Superior temporal gyrus (tissue), 1 donor: ENCODE results near the gene EZR.
"Not testable (repeated sequence)": the region's sequence is repeated elsewhere in the genome, so short reads cannot be mapped to it uniquely, and the experiment has no call there.

Experiments
- DNase-seq: peaks from one replicate; pipeline ENCODE4 v3.0.0-alpha.2; 2016; ENCODE audit errors: extremely low spot score

The EZR gene

DNA sequence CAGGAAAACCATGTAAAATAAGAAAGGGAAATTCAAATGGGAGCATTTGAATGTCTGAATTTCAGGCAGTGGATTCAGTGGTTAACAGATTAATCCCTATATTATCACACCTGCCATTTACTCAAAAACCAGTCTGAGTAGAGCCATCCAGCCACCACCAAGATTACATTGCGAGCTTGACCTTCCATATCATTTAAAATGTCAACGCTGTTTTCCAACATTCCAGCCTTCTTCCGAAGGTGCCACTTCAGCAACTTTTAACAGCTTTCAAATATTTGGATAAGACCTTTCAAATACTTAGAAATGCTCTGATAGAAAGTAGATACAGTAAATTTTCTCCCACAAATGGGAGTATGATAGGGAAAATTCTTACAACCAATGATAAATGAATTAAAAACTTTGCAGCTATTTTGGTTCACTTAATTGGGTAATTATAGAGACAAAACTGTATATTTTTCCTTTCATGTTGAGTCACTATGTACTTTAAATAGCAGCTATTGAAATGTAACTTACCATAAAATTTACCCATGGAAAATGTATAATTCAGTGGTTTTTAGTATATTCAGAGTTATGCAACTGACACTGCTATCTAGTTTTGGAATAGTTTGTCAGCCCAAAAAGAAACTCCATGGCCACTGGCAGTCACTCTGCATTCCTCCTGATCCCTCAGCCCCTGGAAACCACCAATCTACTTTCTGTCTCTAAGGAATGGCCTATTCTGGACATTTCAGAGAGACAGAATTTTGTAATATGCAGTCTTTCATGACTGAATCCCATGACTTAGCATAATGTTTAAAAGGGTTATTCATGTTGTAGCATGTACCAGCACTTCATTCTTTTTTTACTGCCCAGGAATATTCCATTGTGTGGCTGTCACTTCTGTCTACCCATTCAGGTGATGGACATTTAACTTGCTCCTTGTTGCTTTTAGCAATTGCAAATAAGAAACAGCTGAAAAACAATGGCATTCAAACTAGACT is 21.5 kb downstream of the EZR start:
- no peak for DNase-seq

DNA sequence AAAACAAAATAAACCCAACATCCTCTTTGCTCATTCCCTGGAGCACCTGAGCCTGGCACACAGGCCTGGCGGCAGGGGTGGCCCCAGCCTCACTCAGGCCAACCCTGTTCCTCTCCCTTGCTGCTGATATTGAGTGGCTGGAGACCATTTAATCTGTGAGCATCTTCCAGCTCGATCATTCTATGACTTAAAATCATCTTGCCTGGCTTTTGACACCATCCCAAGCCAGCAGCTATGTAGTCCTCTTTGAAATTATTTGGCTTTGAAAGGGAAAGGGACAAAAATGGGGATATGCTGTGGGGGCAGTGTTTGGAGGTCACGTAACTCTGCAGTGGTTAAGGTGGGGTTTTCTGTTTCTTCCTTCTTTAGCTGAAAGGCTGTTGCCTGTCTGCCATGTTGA is 22.8 kb downstream of the EZR start:
- no peak for DNase-seq

DNA sequence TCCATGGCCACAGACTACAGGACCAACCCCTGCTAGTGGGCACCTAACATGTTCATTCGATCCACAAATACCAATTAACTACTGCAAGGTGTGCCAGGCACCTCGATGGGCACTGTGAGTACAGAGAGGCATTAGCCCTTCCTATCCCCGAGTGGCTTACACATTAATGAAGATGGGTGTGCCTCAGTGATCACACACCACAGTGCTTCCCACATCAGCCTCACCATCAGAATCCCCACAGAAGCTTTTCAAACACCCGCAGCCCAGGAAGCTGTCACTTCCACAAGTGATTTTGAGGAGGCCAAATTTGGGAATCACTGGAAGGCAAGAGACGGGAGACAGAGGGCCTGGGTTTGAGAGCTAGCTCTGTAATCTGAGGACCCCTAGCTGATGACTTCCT is 23.7 kb downstream of the EZR start:
- DNase-seq: no peak

DNA sequence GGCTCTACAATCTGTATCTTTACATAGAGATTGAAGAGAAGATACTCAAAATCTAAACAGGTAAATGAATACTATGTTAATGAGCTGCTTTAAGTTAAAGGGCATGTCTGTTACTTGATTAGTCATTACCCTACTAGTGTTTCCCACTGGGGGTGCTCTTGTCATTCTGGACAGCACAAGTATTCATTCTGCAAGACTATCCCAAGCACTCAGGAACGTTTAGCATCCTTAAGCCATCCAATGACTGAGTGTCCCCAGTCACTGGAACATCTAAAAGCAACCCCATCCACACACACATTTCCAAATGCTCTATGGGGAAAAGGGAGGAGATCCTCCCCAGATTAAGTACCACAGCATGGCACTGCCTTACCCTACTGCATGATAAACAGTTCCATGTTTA is 25.7 kb downstream of the EZR start:
- DNase-seq: no peak

DNA sequence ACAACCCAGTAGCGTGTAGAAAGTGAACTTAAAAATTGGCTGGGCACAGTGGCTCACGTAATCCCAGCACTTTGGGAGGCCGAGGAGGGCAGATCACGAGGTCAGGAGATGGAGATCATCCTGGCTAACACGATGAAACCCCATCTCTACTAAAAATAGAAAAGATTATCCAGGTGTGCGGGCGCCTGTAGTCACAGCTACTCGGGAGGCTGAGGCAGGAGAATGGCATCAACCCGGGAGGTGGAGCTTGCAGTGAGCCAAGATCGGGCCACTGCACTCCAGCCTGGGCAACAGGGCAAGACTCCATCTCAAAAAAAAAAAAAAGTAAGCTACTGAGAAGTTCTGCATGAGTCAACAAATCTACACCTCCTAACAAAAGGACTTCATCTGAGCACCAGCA is 26.7 kb downstream of the EZR start:
- not testable (repeated sequence) for DNase-seq

DNA sequence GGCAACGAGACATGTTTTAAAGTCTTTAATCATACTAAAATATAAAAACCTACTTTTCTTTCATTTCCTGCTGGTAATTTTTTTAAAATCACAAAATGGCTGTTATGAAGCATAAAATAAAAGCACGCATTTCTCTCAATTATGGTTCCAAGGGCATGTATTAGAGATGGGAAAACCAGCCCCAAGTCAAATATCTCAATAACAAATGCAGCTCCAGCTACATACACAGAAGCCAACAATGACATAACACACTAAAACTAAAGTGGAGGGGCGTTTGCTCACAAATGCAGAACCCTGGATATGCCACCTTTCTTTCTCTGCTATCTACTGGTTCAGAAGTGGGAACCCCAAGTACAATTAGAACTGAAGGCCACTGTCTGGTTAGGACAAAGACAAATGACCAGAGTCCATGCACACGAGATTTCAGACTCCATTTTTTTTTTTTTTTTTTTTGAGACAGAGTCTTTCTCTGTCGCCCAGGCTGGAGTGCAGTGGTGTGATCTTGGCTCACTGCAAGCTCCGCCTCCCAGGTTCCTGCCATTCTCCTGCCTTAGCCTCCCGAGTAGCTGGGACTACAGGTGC is 27.8 kb downstream of the EZR start:
- DNase-seq: no peak

DNA sequence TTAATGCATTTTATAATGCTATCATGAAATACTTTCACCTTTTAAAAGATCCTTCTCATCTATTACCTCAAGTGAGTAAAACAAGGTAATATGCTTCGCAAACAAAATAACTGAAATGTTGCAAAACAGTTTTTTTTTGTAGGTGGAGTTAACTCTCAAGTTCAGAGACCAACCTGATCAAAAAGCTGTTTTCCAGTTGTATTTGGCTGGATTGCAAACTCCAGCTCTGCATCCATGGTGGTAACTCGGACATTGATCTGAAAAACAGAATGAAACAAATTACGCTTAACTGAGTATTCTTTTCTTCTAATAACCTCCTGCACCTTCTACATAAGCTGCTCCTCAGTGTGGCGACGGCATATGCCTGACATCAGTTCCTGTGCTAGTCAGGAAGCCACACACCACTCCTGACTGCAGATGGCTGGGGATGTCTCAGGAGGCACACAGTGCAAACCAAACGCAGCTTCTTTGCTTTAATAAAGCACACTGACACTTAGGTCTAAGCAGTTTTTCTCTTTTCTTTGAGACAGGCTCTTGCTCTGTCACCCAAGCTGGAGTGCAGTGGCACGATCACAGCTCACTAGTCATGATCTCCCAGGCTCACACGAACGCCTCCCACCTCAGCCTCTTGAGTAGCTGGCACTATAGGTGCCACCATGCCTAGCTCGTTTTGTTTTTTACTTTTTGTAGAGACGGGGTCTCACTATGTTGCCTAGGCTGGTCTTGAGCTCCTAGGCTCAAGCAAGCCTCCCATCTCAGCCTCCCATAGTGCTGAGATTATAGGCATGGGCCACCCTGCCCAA is 29.9 kb downstream of the EZR start:
- no peak for DNase-seq

DNA sequence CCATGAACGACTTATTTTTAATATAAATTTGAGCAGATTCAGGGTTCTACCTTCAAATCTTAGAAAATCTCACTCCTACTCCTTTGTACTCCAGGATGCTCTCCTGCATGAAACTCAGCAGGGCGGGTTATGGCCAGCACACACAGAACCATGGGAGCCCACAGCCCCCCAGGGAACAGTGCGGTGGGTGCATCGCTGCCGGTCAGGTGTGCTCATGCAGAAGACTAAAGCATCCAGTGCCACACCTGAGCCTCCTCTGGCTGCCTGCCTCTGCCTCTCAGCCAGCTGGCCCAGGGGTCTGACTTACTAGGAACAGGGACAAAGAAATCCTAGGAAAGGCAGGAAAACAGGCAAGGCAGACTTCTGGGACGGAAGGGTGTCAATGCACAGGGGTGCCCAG is 31.8 kb downstream of the EZR start:
- DNase-seq: no peak

DNA sequence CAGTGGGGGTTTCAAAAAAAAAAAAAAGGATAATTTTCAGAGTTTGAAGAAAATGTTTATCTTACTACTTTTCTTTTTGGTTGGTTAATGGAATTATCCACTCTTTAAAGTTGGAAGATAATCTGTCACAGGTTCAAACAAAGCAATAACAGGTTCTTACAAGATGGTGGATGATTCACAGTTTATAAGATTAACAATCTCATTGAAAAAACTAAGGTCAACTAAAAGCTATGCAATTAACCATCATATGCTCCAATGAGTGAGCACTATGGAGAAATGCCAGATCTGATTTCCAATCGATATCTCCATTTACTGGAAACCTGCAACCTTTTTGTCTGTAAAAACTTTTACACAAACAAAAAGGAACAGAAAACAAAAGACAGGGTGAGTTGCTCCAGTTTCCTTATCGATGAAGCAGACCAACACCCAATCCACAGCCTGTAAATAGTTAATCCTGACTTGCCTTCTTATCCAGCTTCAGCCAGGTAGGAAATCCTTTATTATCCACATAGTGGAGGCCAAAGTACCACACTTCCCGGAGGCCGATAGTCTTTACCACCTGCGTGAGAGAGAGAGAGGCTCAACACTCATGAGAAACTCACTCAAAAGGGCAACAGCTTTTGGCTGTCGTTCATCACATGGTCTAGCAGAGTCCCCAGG is 32.4 kb downstream of the EZR start:
- DNase-seq: no peak

DNA sequence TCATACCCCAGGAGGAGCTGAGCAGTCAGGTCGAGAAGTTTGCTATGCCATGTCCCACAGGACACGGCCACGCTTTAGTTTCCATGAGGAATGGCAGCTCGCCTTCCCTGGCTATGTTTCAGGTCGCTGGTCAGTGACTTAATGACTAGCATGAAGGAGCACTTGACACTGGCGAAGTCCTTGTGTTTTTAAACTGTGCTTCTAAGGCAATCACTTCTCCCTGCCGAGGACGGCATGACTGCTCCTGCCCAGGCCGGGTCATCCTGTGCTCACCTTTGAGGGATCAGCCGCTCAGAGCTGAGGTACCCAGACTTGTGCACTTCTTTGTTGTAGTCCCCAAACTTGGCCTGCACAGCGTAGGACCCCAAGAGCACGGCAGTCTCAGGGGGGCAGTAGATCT is 34.1 kb downstream of the EZR start:
- DNase-seq: no peak

DNA sequence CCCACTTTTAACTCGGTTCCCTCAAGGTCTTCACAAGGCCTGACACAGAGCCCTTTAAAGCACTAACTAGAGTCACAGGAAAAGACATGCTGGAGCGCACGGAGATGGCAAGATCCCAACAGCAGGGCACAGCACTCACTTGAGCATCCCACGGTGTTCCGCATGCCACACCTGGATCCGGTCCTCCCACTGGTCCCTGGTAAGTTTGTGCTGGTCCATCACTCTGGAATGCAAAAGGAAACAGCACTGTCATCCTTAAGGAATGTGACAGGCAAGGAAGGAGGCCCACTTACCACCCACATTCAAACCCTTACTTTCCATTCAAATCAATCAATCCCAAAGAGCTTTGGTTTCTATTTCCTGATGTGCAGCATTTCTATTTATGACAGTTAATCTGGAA is 34.7 kb downstream of the EZR start:
- DNase-seq: no peak

DNA sequence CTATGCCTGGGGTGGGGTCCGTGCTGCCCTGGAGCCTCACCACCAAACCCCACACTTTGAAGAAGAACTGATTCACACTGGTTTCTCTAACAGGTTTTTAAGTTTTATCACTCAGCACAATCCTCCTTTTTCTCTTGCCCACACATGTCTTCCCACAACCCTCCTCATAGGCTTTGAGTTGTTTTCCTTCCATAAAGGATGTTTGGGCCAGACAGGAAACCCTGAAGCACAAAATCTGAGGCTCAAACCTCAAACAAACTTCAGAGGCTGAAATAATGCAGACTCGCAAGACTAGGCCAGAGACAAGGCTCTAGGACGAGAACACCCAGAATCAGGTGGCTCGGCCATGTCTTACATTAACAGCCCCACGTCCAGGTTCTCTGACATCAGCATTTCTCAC is 35.3 kb downstream of the EZR start:
- no peak for DNase-seq

DNA sequence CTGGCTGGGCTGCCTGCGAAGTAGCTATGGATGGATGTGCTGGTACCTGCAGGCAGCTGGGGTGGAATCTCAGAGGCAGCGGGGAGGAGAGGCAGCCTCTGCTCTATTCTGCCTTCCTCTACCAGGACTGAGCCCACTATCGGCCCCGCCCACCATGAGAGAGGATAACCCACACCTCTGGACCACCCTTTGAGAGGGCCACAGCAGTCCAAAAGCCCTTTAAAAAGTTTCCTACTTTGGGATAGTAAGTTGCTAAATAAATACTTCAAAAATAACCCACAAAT is 36.1 kb downstream of the EZR start:
- DNase-seq: no peak

DNA sequence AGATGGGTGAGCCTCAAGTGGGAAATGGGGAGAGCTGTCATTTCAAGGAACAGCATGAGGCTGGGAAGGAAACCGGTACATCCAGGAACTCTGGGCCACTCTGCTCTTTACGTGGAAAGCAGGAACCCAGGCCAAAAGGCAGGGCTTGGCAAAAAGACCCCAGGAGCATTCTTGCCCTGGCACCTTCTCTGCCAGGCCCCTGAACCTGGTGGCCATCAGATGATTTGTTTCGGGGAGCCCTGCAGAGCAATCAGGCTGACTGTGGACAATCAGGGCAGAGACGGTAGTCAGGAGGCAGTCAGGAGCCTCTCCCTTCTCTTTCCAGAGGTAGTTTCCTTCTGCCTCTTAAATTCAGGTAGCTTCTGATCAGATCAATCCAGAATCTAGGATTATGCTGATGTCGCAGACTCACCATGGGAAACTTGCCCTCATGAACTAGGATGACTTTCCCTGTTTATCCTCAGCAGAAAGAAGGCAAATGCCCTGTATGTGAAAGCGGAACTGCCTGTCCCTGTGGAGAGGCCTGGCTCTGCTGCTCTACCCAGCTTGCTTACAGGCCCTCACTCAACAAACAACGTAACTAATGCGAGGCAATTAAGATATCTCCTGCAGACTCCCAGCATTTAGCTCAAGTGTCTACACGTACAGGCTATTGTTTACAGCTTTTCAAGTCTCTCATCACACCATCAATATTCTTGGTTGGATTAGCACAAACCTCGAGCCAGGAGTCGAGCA is 36.6 kb downstream of the EZR start:
- DNase-seq: no peak

DNA sequence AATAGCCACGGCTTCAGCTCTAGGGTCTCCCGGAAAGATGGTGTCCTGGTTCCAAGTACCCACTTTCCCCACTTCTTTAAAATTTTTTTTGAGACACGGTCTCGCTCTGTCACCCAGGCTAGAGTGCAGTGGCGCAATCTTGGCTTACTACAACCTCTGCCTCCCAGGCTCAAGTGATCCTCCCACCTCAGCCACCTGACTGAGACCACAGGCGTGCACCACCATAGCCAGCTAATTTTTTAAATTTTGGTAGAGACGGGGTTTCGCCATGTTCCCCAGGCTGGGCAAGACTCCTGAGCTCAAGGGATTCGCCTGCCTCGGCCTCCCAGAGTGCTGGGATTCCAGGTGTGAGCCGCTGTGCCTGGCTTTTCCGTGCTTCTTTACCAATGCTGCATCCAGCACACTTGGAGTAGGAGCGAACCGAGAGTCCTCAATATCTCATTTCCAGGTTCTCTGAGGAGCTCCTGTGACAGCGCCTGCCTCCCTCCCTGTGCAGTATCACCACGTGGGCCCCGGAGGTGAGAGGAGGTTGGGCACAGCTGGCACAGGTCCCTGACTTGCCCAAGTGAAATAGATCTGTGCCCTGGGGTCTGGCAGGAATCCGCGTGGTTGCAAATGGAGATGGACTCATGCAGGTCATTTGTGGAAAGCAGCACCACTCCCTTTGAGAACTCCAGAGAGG is 37.3 kb downstream of the EZR start:
- no peak for DNase-seq

DNA sequence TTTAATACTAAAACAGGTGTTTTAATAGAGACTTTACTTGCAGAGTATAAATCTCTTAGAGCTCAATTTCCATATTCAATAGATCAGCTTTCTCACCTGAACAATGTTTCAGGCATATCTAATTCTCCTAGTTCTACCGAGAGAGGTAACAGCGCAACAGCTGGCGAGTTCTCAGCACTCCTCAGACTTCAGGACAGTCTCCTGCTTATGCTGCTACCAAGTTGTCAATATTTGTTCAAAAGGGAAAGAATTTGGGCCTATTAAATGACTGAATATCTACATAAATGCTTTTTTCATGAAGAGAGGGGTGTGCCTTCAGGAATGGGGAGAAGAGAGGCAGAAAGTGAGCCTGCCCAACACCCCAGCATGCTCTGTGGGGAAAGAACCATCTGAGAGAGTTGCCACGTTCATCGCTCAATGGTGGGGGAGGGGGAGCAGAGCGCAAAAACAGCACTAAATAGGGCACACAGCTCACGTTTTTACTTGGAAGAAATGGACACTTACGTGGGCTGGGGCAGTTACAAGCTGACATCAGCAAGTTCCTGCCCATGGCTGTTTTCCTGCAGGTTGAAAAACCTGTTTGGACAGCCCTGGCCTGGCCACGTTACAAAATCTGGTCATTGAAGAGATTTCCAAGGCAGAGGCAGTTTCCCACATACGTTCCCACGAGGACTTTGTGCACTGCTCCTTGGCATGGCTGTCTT is 38.0 kb downstream of the EZR start:
- no peak for DNase-seq

DNA sequence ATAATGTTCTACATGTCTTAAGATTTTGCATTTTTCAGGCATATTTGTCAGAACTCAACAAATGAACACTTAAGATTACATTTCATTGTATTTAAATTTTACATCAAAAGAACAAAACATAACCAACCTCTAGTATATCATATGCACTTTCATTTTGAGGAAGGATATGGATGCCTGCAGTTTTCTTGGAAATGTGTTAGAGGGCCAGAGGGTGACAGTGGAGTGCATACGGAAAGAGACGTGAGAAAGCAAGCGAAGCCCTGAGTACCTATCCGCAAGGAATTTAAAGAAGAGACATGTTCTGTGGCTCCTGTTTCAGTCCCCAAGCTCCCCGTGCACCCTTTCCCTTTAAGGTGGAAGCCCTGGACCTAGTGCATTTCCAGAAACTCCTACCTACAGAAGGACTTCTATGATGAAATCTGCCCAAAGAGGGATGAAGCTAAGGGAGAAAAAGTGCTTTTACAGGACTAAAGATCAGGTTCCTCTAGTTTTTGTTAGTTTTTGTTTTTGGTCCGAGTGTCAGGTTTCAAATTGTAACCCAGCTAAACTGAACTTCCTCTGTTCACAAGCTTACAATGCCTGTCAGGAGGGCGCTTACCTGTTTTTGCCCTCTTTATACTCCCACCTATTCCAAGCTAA is 38.8 kb downstream of the EZR start:
- no peak for DNase-seq

DNA sequence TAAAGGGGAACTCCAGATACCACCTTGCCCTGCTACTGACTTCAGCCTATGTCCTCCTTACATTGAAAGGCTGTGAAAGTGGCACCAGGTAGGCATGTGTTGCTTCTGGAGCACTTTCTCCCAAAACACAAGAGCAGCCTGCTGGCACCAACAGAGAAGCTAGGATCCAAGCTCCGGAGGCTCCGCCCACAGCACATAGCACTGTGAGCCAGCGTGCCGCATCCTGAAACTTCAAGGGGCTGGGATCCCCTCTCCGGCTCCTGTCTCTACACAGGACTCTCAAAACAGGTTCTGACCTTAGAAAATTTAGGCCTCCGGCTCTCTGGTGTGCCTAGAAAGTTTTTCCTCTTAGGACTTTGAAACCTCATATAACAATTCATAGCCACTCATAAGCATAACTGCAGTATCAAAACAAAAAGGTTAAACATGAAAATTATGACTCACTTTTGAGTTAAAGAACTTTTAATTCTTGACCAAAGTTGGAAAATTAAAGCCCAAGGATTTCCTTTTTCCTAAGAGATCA is 41.1 kb downstream of the EZR start:
- no peak for DNase-seq

DNA sequence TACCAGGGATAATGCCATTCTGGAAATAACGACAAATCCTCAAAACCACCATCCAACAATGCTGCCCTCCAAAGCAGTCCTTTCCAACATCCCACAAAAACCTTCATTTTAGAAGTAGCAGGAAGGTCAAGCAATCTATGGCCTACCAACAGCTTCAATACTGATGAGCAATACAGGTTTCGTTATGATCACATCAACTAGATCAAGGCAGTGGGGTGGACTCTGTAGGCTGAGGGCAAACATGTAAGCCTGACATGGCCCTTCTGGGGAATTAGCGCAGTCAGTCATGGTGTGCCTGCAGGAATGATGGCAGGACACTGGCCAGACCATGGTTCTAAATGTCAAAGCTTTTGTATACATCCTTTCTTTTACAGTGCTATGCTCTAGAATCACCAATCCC is 41.7 kb downstream of the EZR start:
- no peak for DNase-seq

DNA sequence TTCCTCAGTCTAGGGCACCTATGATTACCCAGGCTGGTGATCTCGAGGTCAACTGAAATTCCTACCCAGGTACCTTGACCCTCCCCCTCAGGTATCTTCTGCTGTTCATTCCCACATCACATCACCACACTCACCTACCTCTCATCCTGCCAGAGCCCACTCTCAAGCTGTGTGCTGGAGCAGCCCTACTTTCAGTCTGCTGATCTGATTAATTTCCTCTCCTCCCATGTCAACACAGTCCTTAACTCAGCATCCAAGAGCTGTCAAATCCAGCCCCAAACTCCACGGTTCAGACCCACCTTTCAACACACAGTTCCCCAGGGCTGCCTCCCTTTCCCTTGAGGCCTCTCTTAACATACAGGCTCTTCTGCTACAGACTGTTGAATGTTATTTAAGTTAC is 42.4 kb downstream of the EZR start:
- no peak for DNase-seq
